ENCODE data around the gene PRKG1. TPM values are rescaled to one million over a fixed set of nuclear protein-coding genes. Genes with fewer than 3 reads are reported as not detected.
"Not testable (repeated sequence)": the region's sequence is repeated elsewhere in the genome, so short reads cannot be mapped to it uniquely, and the experiment has no call there.

PRKG1 gene
- total RNA-seq, 1 donor from 2014 or later: 26.4 TPM

GRCh38 chr10:51340845-51341610, 266.7 kb downstream of the PRKG1 start:
- Mint-ChIP-seq H3K27me3 (ENCODE audit: insufficient read depth, low read depth) (no peaks in the 10 kb centered on the region), H3K4me1 (no peaks in the 10 kb centered on the region), H3K9me3 (no peaks in the 10 kb centered on the region), H3K27ac (no peak overlapping the region), H3K4me3 (no peak overlapping the region), H3K36me3 (no peaks in the 10 kb centered on the region)
- DNase-seq (ENCODE audit: low spot score): no peak
- H3K4me1 ChIP-seq: peaks cover 9% of the 10 kb centered on the region
- no peak overlapping the region for H3K9ac ChIP-seq
- no peaks in the 10 kb centered on the region for H3K9me3 ChIP-seq (ENCODE audit: low read depth)
- H3K4me2 ChIP-seq: no peak overlapping the region
- TF ChIP-seq EZH2phosphoT487 (IDR thresholded peaks at IDR 0.05) (no peak), EZH2 (IDR thresholded peaks at IDR 0.05) (no peak), CTCF (IDR thresholded peaks at IDR 0.05) (no peak)
- H3K4me3 ChIP-seq: no peak overlapping the region
- no peaks in the 10 kb centered on the region for H3K79me2 ChIP-seq (ENCODE audit: low read depth)
- no peak overlapping the region for H3K27ac ChIP-seq
- no peak overlapping the region for H2AFZ ChIP-seq (replicated peaks)
- H3F3A ChIP-seq (ENCODE audit: low read depth): no peaks in the 10 kb centered on the region
- no peaks in the 10 kb centered on the region for H4K20me1 ChIP-seq (ENCODE audit: low read depth)
- H3K36me3 ChIP-seq: no peaks in the 10 kb centered on the region
- H3K27me3 ChIP-seq: no peaks in the 10 kb centered on the region

DNA sequence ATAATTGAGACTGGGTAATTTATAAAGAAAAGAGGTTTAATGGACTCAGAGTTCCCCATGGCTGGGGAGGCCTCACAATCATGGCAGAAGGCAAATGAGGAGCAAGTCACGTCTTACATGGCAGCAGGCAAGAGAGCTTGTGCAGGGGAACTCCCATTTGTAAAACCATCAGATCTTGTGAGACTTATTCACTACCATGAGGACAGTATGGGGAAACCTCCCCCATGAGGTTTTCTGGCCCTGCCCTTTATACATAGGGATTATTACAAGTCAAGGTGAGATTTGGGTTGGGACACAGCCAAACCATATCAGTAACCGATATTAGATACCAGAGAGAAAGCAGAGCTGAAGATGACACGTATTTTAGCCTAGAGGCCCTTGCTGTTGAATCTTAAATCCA, 267.5 kb downstream of the PRKG1 start:
- not testable (repeated sequence) for H4K20me1 ChIP-seq (ENCODE audit: low read depth); H3K27ac Mint-ChIP-seq; H3K9me3 Mint-ChIP-seq; H3K79me2 ChIP-seq (ENCODE audit: low read depth); H3K4me2 ChIP-seq; H2AFZ ChIP-seq (replicated peaks); H3K27me3 ChIP-seq; H3K4me1 ChIP-seq; H3K4me3 Mint-ChIP-seq; H3K9ac ChIP-seq; H3K36me3 Mint-ChIP-seq; H3F3A ChIP-seq (ENCODE audit: low read depth); H3K36me3 ChIP-seq; H3K4me1 Mint-ChIP-seq; H3K27me3 Mint-ChIP-seq (ENCODE audit: insufficient read depth, low read depth); H3K27ac ChIP-seq; H3K9me3 ChIP-seq (ENCODE audit: low read depth); H3K4me3 ChIP-seq; DNase-seq (ENCODE audit: low spot score)

- no peak overlapping the region for H3K27ac ChIP-seq
- H3K27me3 Mint-ChIP-seq (ENCODE audit: insufficient read depth, low read depth): no peaks in the 10 kb centered on the region
- H3K79me2 ChIP-seq (ENCODE audit: low read depth): no peaks in the 10 kb centered on the region
- no peak overlapping the region for H3K27ac Mint-ChIP-seq
- TF ChIP-seq CTCF (IDR thresholded peaks at IDR 0.05) (no peak), EZH2 (IDR thresholded peaks at IDR 0.05) (no peak), EZH2phosphoT487 (IDR thresholded peaks at IDR 0.05) (no peak)
- H2AFZ ChIP-seq (replicated peaks): no peak overlapping the region
- H4K20me1 ChIP-seq (ENCODE audit: low read depth): no peaks in the 10 kb centered on the region
- no peak overlapping the region for H3K4me3 Mint-ChIP-seq
- peaks cover 9% of the 10 kb centered on the region for H3K4me1 ChIP-seq
- no peaks in the 10 kb centered on the region for H3K27me3 ChIP-seq
- H3K36me3 ChIP-seq: no peaks in the 10 kb centered on the region
- no peaks in the 10 kb centered on the region for H3K9me3 ChIP-seq (ENCODE audit: low read depth)
- H3K4me1 Mint-ChIP-seq: no peaks in the 10 kb centered on the region
- no peak for DNase-seq (ENCODE audit: low spot score)
- H3K4me3 ChIP-seq: no peak overlapping the region
- H3K4me2 ChIP-seq: no peak overlapping the region
- no peak overlapping the region for H3K9ac ChIP-seq
- H3K36me3 Mint-ChIP-seq: no peaks in the 10 kb centered on the region
- H3F3A ChIP-seq (ENCODE audit: low read depth): no peaks in the 10 kb centered on the region
- no peaks in the 10 kb centered on the region for H3K9me3 Mint-ChIP-seq
These were observed 268.1 kb downstream of the PRKG1 start for GRCh38 chr10:51342381-51342780.

- no peaks in the 10 kb centered on the region for H3K79me2 ChIP-seq (ENCODE audit: low read depth)
- no peaks in the 10 kb centered on the region for H3K36me3 Mint-ChIP-seq
These were observed 269.1 kb downstream of the PRKG1 start for GRCh38 chr10:51343391-51343790.

More at GRCh38 chr10:51343391-51343790, 269.1 kb downstream of the PRKG1 start:
- Mint-ChIP-seq H3K9me3 (no peaks in the 10 kb centered on the region), H3K27ac (no peak overlapping the region), H3K4me3 (no peak overlapping the region), H3K27me3 (ENCODE audit: insufficient read depth, low read depth) (no peaks in the 10 kb centered on the region), H3K4me1 (no peaks in the 10 kb centered on the region)
- Histone ChIP-seq H3F3A (ENCODE audit: low read depth) (no peaks in the 10 kb centered on the region), H3K9ac (no peak overlapping the region), H3K4me1 (peaks cover 9% of the 10 kb centered on the region), H3K27me3 (no peaks in the 10 kb centered on the region), H2AFZ (replicated peaks) (no peak overlapping the region), H3K27ac (no peak overlapping the region), H3K9me3 (ENCODE audit: low read depth) (no peaks in the 10 kb centered on the region), H3K4me2 (no peak overlapping the region), H3K36me3 (no peaks in the 10 kb centered on the region), H3K4me3 (no peak overlapping the region), H4K20me1 (ENCODE audit: low read depth) (no peaks in the 10 kb centered on the region)
- TF ChIP-seq EZH2 (IDR thresholded peaks at IDR 0.05): no peak
- no peak for DNase-seq (ENCODE audit: low spot score)
